ENCODE data around the gene RALGPS1.

The RALGPS1 gene

GRCh38 chr9:126915846-126916543 is 1.4 kb downstream of the RALGPS1 start:
- no peak overlapping the region for H3K9ac ChIP-seq (ENCODE audit: low read length)
- peak overlapping the region; percentile 88 for H3K4me2 ChIP-seq (ENCODE audit: low read length)
- H3K4me1 ChIP-seq (ENCODE audit: low read length) = peaks cover 5% of the 10 kb centered on the region; the same call in 1 of the 2 replicates
- no peak overlapping the region for H3K27ac ChIP-seq (ENCODE audit: low read length)
- H3K27me3 ChIP-seq (ENCODE audit: low read depth, low read length) = peaks cover 17% of the 10 kb centered on the region; the same call in 1 of the 2 replicates
- H2AFZ ChIP-seq (ENCODE audit: low read depth, low read length) = 0 out of 2 replicates have a peak overlapping the region, but pooled peaks have one; percentile 27
- H3K4me3 ChIP-seq (ENCODE audit: low read length) = peak overlapping the region; percentile 84
- no peaks in the 10 kb centered on the region for H3K36me3 ChIP-seq (replicated peaks; ENCODE audit: low read depth, low read length)
- no peaks in the 10 kb centered on the region for H3K79me2 ChIP-seq (ENCODE audit: low read length)
- H3K9me3 ChIP-seq (ENCODE audit: insufficient read depth, low read length) = no peaks in the 10 kb centered on the region
- H4K20me1 ChIP-seq (ENCODE audit: insufficient read depth, low read length) = no peaks in the 10 kb centered on the region
- no peak for TF ChIP-seq EZH2phosphoT487 (IDR thresholded peaks at IDR 0.05; ENCODE audit: low read depth)
- no peak for TF ChIP-seq CTCF (IDR thresholded peaks at IDR 0.05; ENCODE audit: low read depth, low read length)

GRCh38 chr9:126916909-126917308 is 2.3 kb downstream of the RALGPS1 start:
- Histone ChIP-seq H2AFZ (ENCODE audit: low read depth, low read length) (no peak overlapping the region), H3K9ac (ENCODE audit: low read length) (no peak overlapping the region), H4K20me1 (ENCODE audit: insufficient read depth, low read length) (no peaks in the 10 kb centered on the region), H3K27me3 (ENCODE audit: low read depth, low read length) (peaks cover 13% of the 10 kb centered on the region; the same call in 1 of the 2 replicates), H3K27ac (ENCODE audit: low read length) (no peak overlapping the region), H3K9me3 (ENCODE audit: insufficient read depth, low read length) (no peaks in the 10 kb centered on the region), H3K4me1 (ENCODE audit: low read length) (peaks cover 5% of the 10 kb centered on the region; the same call in 1 of the 2 replicates), H3K79me2 (ENCODE audit: low read length) (no peaks in the 10 kb centered on the region), H3K36me3 (replicated peaks; ENCODE audit: low read depth, low read length) (no peaks in the 10 kb centered on the region), H3K4me2 (ENCODE audit: low read length) (no peak overlapping the region), H3K4me3 (ENCODE audit: low read length) (no peak overlapping the region)
- TF ChIP-seq CTCF (IDR thresholded peaks at IDR 0.05; ENCODE audit: low read depth, low read length) = peak; percentile 25
- no peak for TF ChIP-seq EZH2phosphoT487 (IDR thresholded peaks at IDR 0.05; ENCODE audit: low read depth)

- TF ChIP-seq CTCF (IDR thresholded peaks at IDR 0.05; ENCODE audit: low read depth, low read length) = no peak
- no peak for TF ChIP-seq EZH2phosphoT487 (IDR thresholded peaks at IDR 0.05; ENCODE audit: low read depth)
These were observed 4.6 kb downstream of the RALGPS1 start for GRCh38 chr9:126919193-126919592.

GRCh38 chr9:126925876-126926275 is 11.3 kb downstream of the RALGPS1 start:
- H3K9ac ChIP-seq (ENCODE audit: low read length) = no peak overlapping the region
- no peaks in the 10 kb centered on the region for H4K20me1 ChIP-seq (ENCODE audit: insufficient read depth, low read length)
- H3K4me1 ChIP-seq (ENCODE audit: low read length) = no peaks in the 10 kb centered on the region
- TF ChIP-seq CTCF (IDR thresholded peaks at IDR 0.05; ENCODE audit: low read depth, low read length) (no peak), EZH2phosphoT487 (IDR thresholded peaks at IDR 0.05; ENCODE audit: low read depth) (no peak)
- no peak overlapping the region for H3K27ac ChIP-seq (ENCODE audit: low read length)
- no peak overlapping the region for H3K4me3 ChIP-seq (ENCODE audit: low read length)
- no peaks in the 10 kb centered on the region for H3K79me2 ChIP-seq (ENCODE audit: low read length)
- no peaks in the 10 kb centered on the region for H3K9me3 ChIP-seq (ENCODE audit: insufficient read depth, low read length)
- no peak overlapping the region for H3K4me2 ChIP-seq (ENCODE audit: low read length)
- H3K27me3 ChIP-seq (ENCODE audit: low read depth, low read length) = peaks cover 22% of the 10 kb centered on the region
- H3K36me3 ChIP-seq (replicated peaks; ENCODE audit: low read depth, low read length) = no peaks in the 10 kb centered on the region
- no peak overlapping the region for H2AFZ ChIP-seq (ENCODE audit: low read depth, low read length)

More at GRCh38 chr9:126919193-126919592, 4.6 kb downstream of the RALGPS1 start:
- Histone ChIP-seq H2AFZ (ENCODE audit: low read depth, low read length) (no peak overlapping the region), H3K4me2 (ENCODE audit: low read length) (no peak overlapping the region), H3K9me3 (ENCODE audit: insufficient read depth, low read length) (no peaks in the 10 kb centered on the region), H3K27ac (ENCODE audit: low read length) (no peak overlapping the region), H3K36me3 (replicated peaks; ENCODE audit: low read depth, low read length) (no peaks in the 10 kb centered on the region), H3K4me1 (ENCODE audit: low read length) (peaks cover 1% of the 10 kb centered on the region; the same call in 1 of the 2 replicates), H3K4me3 (ENCODE audit: low read length) (no peak overlapping the region), H3K9ac (ENCODE audit: low read length) (no peak overlapping the region), H3K27me3 (ENCODE audit: low read depth, low read length) (0 out of 2 replicates have a peak, but pooled peaks cover 6% of the 10 kb centered on the region), H4K20me1 (ENCODE audit: insufficient read depth, low read length) (no peaks in the 10 kb centered on the region), H3K79me2 (ENCODE audit: low read length) (no peaks in the 10 kb centered on the region)

All from OCI-LY3 (cell line).